HUES64 (cell line): Measurements from ENCODE around the gene ELOVL5.

Experiments
- H3K27ac ChIP-seq: 2 replicates; pipeline ENCODE4 v1.7.0; 2013; ENCODE audit warnings: low read depth, low read length, inconsistent platforms
- H3K27me3 ChIP-seq: 2 replicates; pipeline ENCODE4 v1.6.1; 2013; ENCODE audit warnings: mild to moderate bottlenecking, low read length; ENCODE audit not compliant: insufficient read depth
- H3K36me3 ChIP-seq: 2 replicates; pipeline ENCODE4 v1.6.1; 2013; ENCODE audit warnings: mild to moderate bottlenecking, low read length; ENCODE audit not compliant: insufficient read depth
- H3K4me1 ChIP-seq: 2 replicates; pipeline ENCODE4 v1.6.1; 2013; ENCODE audit warnings: mild to moderate bottlenecking, low read length, moderate library complexity; ENCODE audit not compliant: insufficient read depth
- H3K4me3 ChIP-seq: 2 replicates; pipeline ENCODE4 v1.5.1; 2013; ENCODE audit warnings: mild to moderate bottlenecking, low read length, moderate library complexity
- H3K9ac ChIP-seq: 2 replicates; pipeline ENCODE4 v1.6.1; 2013; ENCODE audit warnings: mild to moderate bottlenecking, low read depth, low read length
- H3K9me3 ChIP-seq: 2 replicates; pipeline ENCODE4 v1.6.1; 2013; ENCODE audit warnings: low read depth, low read length; ENCODE audit not compliant: insufficient read depth
- WGBS: fragments of 150-250, 120-280 bp; methylation state at CpG from one replicate; pipeline ENCODE4 v1.1.7; 2013; ENCODE audit warnings: missing lambda C conversion rate; 5-methylcytosine and 5-hydroxymethylcytosine counted together

Gene ELOVL5

DNA sequence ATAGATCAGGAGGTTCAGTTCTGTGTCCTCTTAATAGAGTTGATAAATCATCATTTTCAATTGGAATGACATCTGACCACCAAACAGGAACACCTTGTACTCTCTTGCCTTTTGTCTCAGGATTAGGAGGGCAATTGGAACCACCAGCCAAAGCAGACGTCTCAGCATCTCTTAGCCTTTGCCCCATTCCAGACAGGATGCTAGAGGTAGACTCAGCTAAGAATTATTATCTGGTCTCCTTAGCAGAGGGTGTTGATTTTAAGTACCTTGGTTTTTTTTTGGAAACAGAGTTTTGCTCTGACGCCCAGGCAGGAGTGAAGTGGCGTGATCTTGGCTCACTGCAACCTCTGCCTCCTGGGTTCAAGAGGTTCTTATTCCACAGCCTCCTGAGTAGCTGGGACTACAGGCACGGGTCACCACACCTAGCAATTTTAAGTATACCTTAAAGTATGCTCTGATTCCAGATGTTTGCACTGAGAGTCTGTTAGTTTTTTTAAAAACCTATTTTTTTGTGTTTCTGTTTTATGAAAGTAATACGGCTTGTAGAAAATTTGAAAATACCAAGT is 28.0 kb upstream of the ELOVL5 start:
- H3K9ac ChIP-seq, result no peak overlapping the region
- H3K9me3 ChIP-seq, result no peaks in the 10 kb centered on the region
- H3K4me3 ChIP-seq, result no peak overlapping the region
- no peaks in the 10 kb centered on the region for H3K27me3 ChIP-seq
- H3K4me1 ChIP-seq, result no peaks in the 10 kb centered on the region
- no peaks in the 10 kb centered on the region for H3K36me3 ChIP-seq
- no peak overlapping the region for H3K27ac ChIP-seq
- WGBS, result 95% methylated on average over 4 of the region's 5 CpGs

DNA sequence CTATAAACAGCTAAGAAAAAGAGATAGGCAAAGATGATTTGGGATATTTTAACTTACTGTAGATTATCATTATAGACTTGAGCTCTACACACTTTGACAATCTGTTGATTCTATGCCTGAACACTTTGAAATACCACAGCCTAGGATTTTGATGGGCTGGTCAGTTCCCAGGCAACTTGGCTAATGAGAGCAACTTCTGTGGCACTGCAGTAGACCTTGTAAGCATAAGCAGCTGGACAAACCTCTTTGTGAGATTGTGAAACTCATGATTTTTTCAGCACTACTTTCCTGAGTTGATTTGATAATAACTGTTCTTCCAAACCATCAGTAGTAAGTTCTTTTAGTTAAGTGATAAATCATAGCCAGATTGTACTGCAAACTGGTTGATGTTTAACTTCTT is 27.1 kb upstream of the ELOVL5 start:
- Histone ChIP-seq H3K9me3 (no peaks in the 10 kb centered on the region), H3K36me3 (no peaks in the 10 kb centered on the region), H3K27ac (no peak overlapping the region), H3K27me3 (no peaks in the 10 kb centered on the region), H3K4me1 (no peaks in the 10 kb centered on the region), H3K9ac (no peak overlapping the region), H3K4me3 (no peak overlapping the region)

DNA sequence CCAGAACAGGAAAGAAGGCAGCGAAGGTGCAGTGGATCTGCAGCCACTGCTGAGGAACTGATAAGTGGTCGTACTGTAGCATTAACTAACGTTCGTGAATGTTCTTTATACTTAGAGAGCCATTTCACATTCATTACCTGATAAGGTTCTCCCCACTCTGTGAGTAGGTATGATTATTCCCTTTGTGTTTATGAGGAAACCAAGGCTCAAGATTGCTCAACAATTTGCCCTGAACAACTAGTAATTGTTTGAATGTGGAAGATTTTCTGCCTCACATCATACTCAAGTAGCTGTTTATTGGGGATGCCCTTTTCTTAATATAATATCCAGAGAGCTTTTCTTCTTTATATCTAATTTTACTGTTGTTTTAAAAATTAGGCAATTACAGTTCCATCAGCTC is 24.9 kb upstream of the ELOVL5 start:
- no peaks in the 10 kb centered on the region for H3K36me3 ChIP-seq
- no peak overlapping the region for H3K9ac ChIP-seq
- no peaks in the 10 kb centered on the region for H3K27me3 ChIP-seq
- WGBS, result 97% methylated on average over 4 of the region's 4 CpGs
- no peak overlapping the region for H3K27ac ChIP-seq
- no peak overlapping the region for H3K4me3 ChIP-seq
- no peaks in the 10 kb centered on the region for H3K9me3 ChIP-seq
- no peaks in the 10 kb centered on the region for H3K4me1 ChIP-seq

DNA sequence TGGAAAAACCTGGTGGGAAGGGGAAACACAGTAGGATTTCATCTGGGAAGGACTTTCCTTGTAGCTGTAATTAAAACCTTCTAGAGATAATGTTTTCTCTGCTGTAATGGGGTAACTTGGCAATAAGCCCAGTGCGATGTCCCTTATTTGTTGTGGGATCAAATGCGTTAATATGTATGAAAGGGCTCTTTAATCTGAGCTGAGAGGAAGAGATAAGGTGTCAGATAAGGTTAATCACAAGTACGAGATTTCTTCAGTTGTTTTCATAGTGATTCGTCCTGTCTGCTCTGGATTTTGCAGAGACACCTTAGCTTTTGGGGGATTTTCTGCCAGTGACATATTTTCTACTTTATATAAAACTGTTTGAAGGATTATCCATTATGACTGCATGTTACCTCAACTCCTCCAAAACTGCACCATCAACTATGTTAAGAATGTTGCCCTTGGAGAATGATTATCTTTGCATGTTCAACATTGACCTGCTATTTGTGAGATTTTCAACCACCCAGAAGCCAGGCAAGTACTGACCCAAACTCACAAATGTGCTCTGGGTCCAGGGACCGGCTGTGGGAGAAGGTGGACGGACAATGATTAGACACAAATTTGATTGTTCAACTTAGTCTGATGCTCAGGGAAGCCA is 21.2 kb upstream of the ELOVL5 start:
- Histone ChIP-seq H3K4me3 (no peak overlapping the region), H3K9ac (no peak overlapping the region), H3K27ac (no peak overlapping the region), H3K9me3 (no peaks in the 10 kb centered on the region), H3K36me3 (no peaks in the 10 kb centered on the region), H3K4me1 (no peaks in the 10 kb centered on the region), H3K27me3 (no peaks in the 10 kb centered on the region)
- 91% methylated on average over 6 of the region's 6 CpGs for WGBS

DNA sequence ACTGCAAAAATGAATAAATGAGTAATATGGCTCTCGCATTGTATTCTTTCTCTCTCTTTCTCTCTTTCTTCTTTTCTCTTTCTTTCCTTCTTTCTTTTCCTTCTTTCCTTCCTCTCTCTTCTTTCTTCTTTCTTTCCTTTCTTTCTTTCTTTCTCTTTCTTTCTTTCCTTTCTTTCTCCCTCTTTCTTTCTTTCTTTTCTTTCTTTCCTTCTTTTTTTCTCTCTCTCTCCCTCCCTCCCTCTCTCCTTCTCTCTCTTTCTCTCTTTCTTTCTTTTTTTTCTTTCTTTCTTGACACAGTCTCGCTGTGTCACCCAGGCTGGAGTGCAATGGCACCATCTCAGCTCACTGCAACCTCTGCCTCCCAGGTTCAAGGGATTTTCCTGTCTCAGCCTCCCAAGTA is 20.3 kb upstream of the ELOVL5 start:
- Histone ChIP-seq H3K36me3 (no peaks in the 10 kb centered on the region), H3K27me3 (no peaks in the 10 kb centered on the region), H3K9me3 (peaks cover 4% of the 10 kb centered on the region; the same call in 1 of the 2 replicates), H3K27ac (no peak overlapping the region), H3K4me1 (no peaks in the 10 kb centered on the region), H3K4me3 (no peak overlapping the region), H3K9ac (no peak overlapping the region)
- WGBS, result 87% methylated on average over 2 of the region's 2 CpGs

DNA sequence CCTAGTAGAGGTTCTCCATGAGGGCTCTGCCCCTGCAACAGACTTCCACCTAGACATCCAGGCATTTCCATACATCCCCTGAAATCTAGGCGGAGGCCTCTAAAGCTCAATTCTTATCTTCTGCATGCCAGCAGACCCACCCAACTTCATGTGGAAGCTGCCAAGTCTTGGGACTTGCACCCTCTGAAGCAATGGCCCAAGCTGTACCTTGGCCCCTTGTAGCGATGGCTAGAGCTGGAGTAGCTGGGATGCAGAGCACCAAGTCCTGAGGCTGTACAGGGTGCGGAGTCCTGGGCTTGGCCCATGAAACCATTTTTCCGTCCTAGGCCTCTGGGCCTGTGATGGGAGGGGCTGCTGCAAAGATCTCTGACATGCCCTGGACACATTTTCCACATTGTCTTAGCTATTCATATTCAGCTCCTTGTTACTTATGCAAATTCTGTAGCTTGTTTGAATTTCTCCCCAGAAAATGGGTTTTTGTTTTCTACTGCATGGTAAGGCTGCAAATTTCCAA is 17.4 kb upstream of the ELOVL5 start:
- H3K27ac ChIP-seq, result no peak overlapping the region
- no peaks in the 10 kb centered on the region for H3K27me3 ChIP-seq
- WGBS, result 94% methylated on average over 4 of the region's 4 CpGs
- H3K9me3 ChIP-seq, result peaks cover 7% of the 10 kb centered on the region; the same call in 1 of the 2 replicates
- no peaks in the 10 kb centered on the region for H3K36me3 ChIP-seq
- H3K4me1 ChIP-seq, result no peaks in the 10 kb centered on the region
- H3K4me3 ChIP-seq, result no peak overlapping the region
- H3K9ac ChIP-seq, result no peak overlapping the region

DNA sequence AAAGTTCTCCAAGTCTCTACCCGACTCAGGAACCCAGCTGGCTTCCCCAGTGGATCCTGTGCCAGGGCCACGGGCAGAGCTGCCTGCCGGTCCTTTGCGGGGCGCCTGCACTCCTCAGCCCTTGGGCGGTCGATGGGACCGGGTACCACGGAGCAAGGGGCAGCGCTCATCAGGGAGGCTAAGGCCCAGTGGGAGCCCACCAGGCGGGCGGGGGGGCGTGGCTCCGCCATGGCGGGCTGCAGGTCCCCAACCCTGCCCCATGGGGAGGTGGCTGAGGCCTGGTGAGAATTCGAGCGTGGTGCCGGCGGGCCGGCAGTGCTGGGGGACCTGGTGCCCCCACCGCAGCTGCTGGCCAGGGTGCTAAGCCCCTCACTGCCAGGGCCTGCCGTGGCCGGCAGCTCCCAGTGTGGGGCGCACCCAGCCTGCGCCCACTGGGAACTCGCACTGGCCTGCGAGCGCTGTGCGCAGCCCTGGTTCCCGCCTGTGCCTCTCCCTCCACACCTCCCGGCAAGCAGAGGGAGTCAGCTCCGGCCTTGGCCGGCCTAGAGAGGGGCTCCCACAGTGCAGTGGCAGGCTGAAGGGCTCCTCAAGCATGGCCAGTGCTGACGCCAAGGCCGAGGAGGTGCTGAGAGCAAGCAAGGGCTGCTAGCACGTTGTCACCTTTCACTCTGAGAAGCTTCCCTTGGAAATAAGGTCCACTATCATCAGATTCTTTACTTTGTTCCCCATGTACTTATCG is 14.8 kb upstream of the ELOVL5 start:
- Histone ChIP-seq H3K36me3 (no peaks in the 10 kb centered on the region), H3K9ac (no peak overlapping the region), H3K4me1 (peaks cover 11% of the 10 kb centered on the region), H3K9me3 (peaks cover 7% of the 10 kb centered on the region; the same call in 1 of the 2 replicates), H3K27ac (no peak overlapping the region), H3K27me3 (no peaks in the 10 kb centered on the region), H3K4me3 (no peak overlapping the region)
- 94% methylated on average over 37 of the region's 37 CpGs for WGBS

DNA sequence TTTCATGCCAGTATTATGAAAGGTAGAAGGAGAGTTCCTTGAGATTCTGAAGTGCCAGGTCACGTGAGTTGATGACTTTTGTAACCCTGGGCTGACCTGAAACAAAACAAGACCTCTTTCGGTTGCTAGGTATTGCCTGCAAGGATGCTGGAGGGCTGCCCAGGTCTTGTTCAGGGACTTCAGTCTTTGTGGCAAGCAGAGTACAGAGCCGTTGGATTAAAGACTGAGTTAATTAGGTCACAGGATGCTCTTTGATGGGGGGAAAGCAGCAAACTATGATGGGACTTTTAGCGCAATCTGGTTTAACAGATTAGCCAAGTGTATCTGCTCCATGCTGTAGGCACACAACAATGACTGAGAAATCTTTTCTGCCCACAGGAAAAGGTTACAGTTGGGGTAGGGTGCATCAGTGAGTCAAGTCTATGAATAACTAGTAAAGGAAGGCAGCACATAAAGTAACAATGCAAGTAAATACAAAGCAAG is 12.8 kb upstream of the ELOVL5 start:
- Histone ChIP-seq H3K27ac (no peak overlapping the region), H3K9me3 (peaks cover 7% of the 10 kb centered on the region; the same call in 1 of the 2 replicates)
- 88% methylated on average over 4 of the region's 4 CpGs for WGBS

DNA sequence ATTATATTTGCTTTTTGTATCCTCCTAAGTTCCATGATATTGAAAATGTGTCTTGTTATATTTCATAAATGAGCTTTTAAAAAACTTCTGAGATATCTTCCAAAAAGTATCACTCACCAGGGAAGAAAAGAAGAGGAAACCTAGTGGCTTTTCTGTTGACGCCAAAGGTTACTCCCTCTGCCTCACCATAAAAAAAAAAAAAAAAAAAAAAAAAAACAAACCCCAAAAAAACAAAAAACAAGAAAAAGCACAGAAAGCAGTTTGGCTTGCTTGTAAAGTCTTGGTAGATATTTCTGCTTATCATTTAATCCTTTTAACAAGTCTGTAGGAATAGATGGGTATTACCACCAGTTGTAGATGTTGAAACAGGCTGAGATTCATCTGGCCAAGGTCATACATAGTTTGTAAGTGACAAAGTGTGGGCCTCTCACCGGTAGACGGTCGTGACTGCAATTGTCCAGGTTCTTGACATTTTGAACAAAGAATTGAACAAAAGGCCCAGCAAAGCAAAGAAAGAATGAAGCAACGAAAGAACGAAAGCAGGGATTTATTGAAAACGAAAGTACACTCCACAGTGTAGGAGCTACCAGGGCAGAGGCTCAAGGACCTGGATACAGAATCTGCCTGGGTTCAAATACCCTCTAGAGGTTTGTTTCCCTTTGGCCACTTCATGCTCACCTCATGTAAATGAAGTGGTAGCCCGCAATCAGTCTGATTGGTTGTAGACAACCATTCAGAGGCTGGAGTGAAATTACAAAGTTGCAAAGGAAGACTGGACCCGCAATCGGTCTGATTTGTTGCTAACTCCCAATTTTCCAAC is 11.6 kb upstream of the ELOVL5 start:
- no peaks in the 10 kb centered on the region for H3K36me3 ChIP-seq
- no peak overlapping the region for H3K9ac ChIP-seq
- H3K4me1 ChIP-seq, result peaks cover 19% of the 10 kb centered on the region
- peak overlapping the region; percentile 68 for H3K4me3 ChIP-seq
- 85% methylated on average over 9 of the region's 10 CpGs for WGBS
- H3K27me3 ChIP-seq, result peaks cover 16% of the 10 kb centered on the region; the same call in 1 of the 2 replicates
- H3K27ac ChIP-seq, result no peak overlapping the region; the same call in 1 of the 2 replicates
- H3K9me3 ChIP-seq, result peaks cover 7% of the 10 kb centered on the region; the same call in 1 of the 2 replicates

More for the DNA sequence above, 12.8 kb upstream of the ELOVL5 start:
- Histone ChIP-seq H3K36me3 (no peaks in the 10 kb centered on the region), H3K27me3 (peaks cover 16% of the 10 kb centered on the region; the same call in 1 of the 2 replicates), H3K4me3 (no peak overlapping the region), H3K4me1 (peaks cover 19% of the 10 kb centered on the region), H3K9ac (no peak overlapping the region)

DNA sequence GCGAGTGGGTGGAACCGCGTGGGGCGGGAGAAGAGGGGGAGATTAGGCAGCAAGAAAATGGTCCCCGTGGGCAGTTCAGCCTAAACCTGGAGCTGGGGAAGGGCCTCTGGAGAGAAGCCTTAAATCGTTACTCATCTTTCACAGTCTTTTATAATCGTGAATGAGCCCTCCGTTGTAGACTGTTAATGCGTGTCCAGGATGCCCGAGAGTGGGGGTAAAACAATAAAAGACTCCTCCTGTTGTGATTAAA is 11.0 kb upstream of the ELOVL5 start:
- peak overlapping the region; percentile 86 for H3K9ac ChIP-seq
- WGBS, result 6% methylated on average over 6 of the region's 10 CpGs
- H3K27me3 ChIP-seq, result peaks cover 16% of the 10 kb centered on the region; the same call in 1 of the 2 replicates
- H3K27ac ChIP-seq, result peak overlapping the region; percentile 73
- no peaks in the 10 kb centered on the region for H3K36me3 ChIP-seq
- H3K9me3 ChIP-seq, result peaks cover 7% of the 10 kb centered on the region; the same call in 1 of the 2 replicates
- H3K4me3 ChIP-seq, result peak overlapping the region; percentile 68
- H3K4me1 ChIP-seq, result peaks cover 19% of the 10 kb centered on the region
